PC-3 (cell line): ENCODE results near the gene SMC2. TPM values are rescaled to one million over a fixed set of nuclear protein-coding genes. Genes with fewer than 3 reads are reported as not detected.

Source experiments
- ATAC-seq: fragments of 200-7000 bp; cut with Tn5 transposase; 2 replicates; pipeline ENCODE4 v1.9.1; 2020; ENCODE audit warnings: mild to moderate bottlenecking, moderate library complexity
- BruUV-seq: library from RNA; stranded (reverse); fragments of 400-500 nt; replicated peaks from 2 replicates; lab custom pipeline; 2021; lab: Mats Ljungman, UMichigan
- CTCF ChIA-PET: fragments of 300-600 bp; sonication (Branson Sonifier 250); formaldehyde crosslinking; loops from one replicate; lab custom pipeline; 2022; ENCODE audit warnings: antibody characterized with exemption; lab: Charles Lee
- POLR2A ChIA-PET: fragments of 300-600 bp; sonication (Branson Sonifier 250); formaldehyde crosslinking; loops from one replicate; lab custom pipeline; 2022; ENCODE audit warnings: antibody characterized with exemption; ENCODE audit not compliant: unreplicated experiment; lab: Charles Lee
- DNase-seq: peaks from one replicate; pipeline ENCODE4 v3.0.0-alpha.2; 2015
- H2AFZ ChIP-seq: fragments of 300-600 bp; sonication (generic); 2 replicates; pipeline ENCODE4 v1.6.0; 2016; ENCODE audit warnings: antibody characterized with exemption, low read length
- H3F3A ChIP-seq: fragments of 300-600 bp; sonication (generic); one replicate; pipeline ENCODE4 v1.6.0; 2017; ENCODE audit warnings: antibody characterized with exemption, low read length, control low read depth, mild to moderate bottlenecking; ENCODE audit not compliant: unreplicated experiment
- H3K27ac ChIP-seq: fragments of 300-600 bp; sonication (generic); 2 replicates; pipeline ENCODE4 v1.5.1; 2016; ENCODE audit warnings: mild to moderate bottlenecking, low read length
- H3K27me3 ChIP-seq: fragments of 300-600 bp; sonication (generic); 2 replicates; pipeline ENCODE4 v1.6.1; 2016; ENCODE audit warnings: low read length, mixed read lengths
- H3K36me3 ChIP-seq: fragments of 300-600 bp; sonication (generic); 2 replicates; pipeline ENCODE4 v1.6.1; 2016; ENCODE audit warnings: low read depth, mixed run types, low read length, mixed read lengths
- H3K4me1 ChIP-seq: fragments of 300-600 bp; sonication (generic); 2 replicates; pipeline ENCODE4 v1.5.1; 2016; ENCODE audit warnings: low read length; ENCODE audit not compliant: insufficient read depth
- H3K4me2 ChIP-seq: fragments of 300-600 bp; sonication (generic); 2 replicates; pipeline ENCODE4 v1.6.0; 2016; ENCODE audit warnings: low read length
- H3K4me3 ChIP-seq: fragments of 300-600 bp; sonication (generic); 2 replicates; pipeline ENCODE4 v1.5.1; 2016; ENCODE audit warnings: mild to moderate bottlenecking, low read length, mixed read lengths
- H3K79me2 ChIP-seq: fragments of 300-600 bp; sonication (generic); 2 replicates; pipeline ENCODE4 v1.6.1; 2017; ENCODE audit warnings: low read length, mixed read lengths
- H3K9ac ChIP-seq: fragments of 300-600 bp; sonication (generic); 2 replicates; pipeline ENCODE4 v1.6.0; 2016; ENCODE audit warnings: mild to moderate bottlenecking, low read length
- H3K9me2 ChIP-seq: fragments of 300-600 bp; sonication (generic); replicated peaks from 2 replicates; pipeline ENCODE4 v1.6.1; 2016; ENCODE audit warnings: mixed run types, low read length, mixed read lengths
- H3K9me3 ChIP-seq: fragments of 300-600 bp; sonication (generic); 2 replicates; pipeline ENCODE4 v1.6.1; 2016; ENCODE audit warnings: low read length, mixed read lengths
- H4K20me1 ChIP-seq: fragments of 300-600 bp; sonication (generic); 2 replicates; pipeline ENCODE4 v1.6.1; 2016; ENCODE audit warnings: low read length, mixed read lengths
- EZH2 ChIP-seq: fragments of 300-600 bp; sonication (generic); IDR thresholded peaks from one replicate; pipeline ENCODE4 v1.6.1; 2017; ENCODE audit warnings: antibody characterized with exemption, mild to moderate bottlenecking, low read length; ENCODE audit not compliant: unreplicated experiment
- EZH2phosphoT487 ChIP-seq: fragments of 300-600 bp; sonication (generic); IDR thresholded peaks from 2 replicates; pipeline ENCODE4 v1.6.1; 2018; ENCODE audit warnings: mild to moderate bottlenecking, antibody characterized with exemption, low read length, borderline replicate concordance
- intact Hi-C: fragments of 100-400 bp; cut with micrococcal nuclease; formaldehyde crosslinking; loops from 2 replicates; pipeline ENCODE4 v1.9.0; 2023
- total RNA-seq: library from RNA; depleted of rRNA; stranded (reverse); fragments of >200 nt; gene quantifications from 2 replicates; pipeline ENCODE4 v1.2.3, GENCODE V29; 2014
- TF ChIP-seq, protein P1 (sequence below): fragments of 300-600 bp; sonication (generic); conservative IDR thresholded peaks from 2 replicates; pipeline ENCODE4 v1.5.1; 2017; ENCODE audit warnings: antibody characterized with exemption, low read depth, mild to moderate bottlenecking, low read length

The SMC2 gene
- total RNA-seq, 1 experiment from 2014 or later = 19.2 TPM

DNA sequence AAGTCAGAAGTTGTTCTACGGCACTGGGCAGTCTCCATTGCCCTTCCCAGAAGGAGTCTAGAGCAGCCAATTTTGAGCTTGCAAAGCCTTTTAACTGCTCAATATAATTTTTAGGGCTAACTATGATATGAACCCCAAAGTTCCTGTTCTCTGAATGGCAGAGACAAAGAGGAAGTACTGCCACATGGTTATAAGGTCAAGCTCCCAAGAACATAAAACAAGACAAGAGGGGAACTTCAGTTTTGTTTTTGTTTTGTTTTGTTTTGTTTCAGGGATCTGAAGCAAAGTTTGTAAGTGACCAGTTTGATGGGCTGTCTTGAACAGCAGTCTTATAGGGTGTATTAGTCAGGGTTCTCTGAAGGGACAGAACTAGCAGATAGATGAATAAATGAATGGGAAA is 11.9 kb upstream of the SMC2 start:
- Histone ChIP-seq H3K36me3 (no peaks in the 10 kb centered on the region), H3K4me1 (no peaks in the 10 kb centered on the region), H3K4me2 (no peak overlapping the region), H2AFZ (no peak overlapping the region), H3K9me3 (no peaks in the 10 kb centered on the region), H3K9me2 (no peaks in the 10 kb centered on the region), H3K4me3 (no peak overlapping the region), H3K9ac (no peak overlapping the region), H3F3A (no peaks in the 10 kb centered on the region), H4K20me1 (no peaks in the 10 kb centered on the region), H3K79me2 (no peaks in the 10 kb centered on the region), H3K27me3 (no peaks in the 10 kb centered on the region), H3K27ac (no peak overlapping the region)
- no peak for ATAC-seq
- no peak for DNase-seq
- TF ChIP-seq EZH2 = no peak
- TF ChIP-seq, protein P1, sequence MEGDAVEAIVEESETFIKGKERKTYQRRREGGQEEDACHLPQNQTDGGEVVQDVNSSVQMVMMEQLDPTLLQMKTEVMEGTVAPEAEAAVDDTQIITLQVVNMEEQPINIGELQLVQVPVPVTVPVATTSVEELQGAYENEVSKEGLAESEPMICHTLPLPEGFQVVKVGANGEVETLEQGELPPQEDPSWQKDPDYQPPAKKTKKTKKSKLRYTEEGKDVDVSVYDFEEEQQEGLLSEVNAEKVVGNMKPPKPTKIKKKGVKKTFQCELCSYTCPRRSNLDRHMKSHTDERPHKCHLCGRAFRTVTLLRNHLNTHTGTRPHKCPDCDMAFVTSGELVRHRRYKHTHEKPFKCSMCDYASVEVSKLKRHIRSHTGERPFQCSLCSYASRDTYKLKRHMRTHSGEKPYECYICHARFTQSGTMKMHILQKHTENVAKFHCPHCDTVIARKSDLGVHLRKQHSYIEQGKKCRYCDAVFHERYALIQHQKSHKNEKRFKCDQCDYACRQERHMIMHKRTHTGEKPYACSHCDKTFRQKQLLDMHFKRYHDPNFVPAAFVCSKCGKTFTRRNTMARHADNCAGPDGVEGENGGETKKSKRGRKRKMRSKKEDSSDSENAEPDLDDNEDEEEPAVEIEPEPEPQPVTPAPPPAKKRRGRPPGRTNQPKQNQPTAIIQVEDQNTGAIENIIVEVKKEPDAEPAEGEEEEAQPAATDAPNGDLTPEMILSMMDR = no peak
- no peak for TF ChIP-seq EZH2phosphoT487
- CTCF ChIA-PET = no interaction called here
- POLR2A ChIA-PET = no interaction called here
- BruUV-seq = no TSS peak
- intact Hi-C loops = no loop called here

- Histone ChIP-seq H3K4me1 (no peaks in the 10 kb centered on the region), H3K79me2 (no peaks in the 10 kb centered on the region), H3K9ac (no peak overlapping the region), H3K9me3 (no peaks in the 10 kb centered on the region), H3K4me2 (no peak overlapping the region), H3K4me3 (no peak overlapping the region), H3K36me3 (no peaks in the 10 kb centered on the region), H2AFZ (no peak overlapping the region), H3F3A (no peaks in the 10 kb centered on the region), H3K27ac (no peak overlapping the region), H3K27me3 (no peaks in the 10 kb centered on the region), H3K9me2 (no peaks in the 10 kb centered on the region), H4K20me1 (no peaks in the 10 kb centered on the region)
- BruUV-seq = no TSS peak
- DNase-seq (no peak), ATAC-seq (no peak)
- intact Hi-C loops = no loop called here
- POLR2A ChIA-PET = no interaction called here
- TF ChIP-seq EZH2 (no peak), EZH2phosphoT487 (no peak)
- CTCF ChIA-PET = no interaction called here
These were observed 8.6 kb upstream of the SMC2 start for GRCh38 chr9:104085525-104085924.

DNA sequence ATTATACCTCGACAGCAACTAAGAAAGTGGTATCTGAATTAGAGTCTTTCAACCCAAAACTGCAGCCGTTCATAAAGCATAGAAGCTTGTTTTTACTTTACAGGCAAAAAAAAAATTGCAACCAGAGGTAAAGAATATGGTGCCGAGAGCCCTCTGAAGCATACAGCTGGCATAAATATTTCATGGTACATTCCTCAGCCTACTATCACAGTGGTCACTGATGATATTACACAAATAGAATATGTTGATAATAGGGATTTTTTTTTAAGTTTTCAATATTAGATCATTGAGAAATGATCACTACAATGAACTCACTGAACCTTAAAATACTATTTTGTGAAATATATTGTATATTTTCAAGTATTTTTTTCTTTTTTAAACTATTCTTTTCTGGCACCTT is 6.2 kb upstream of the SMC2 start:
- Histone ChIP-seq H3K27me3 (no peaks in the 10 kb centered on the region), H3K9ac (no peak overlapping the region), H3K9me2 (no peaks in the 10 kb centered on the region), H3K79me2 (peaks cover 4% of the 10 kb centered on the region), H3K36me3 (no peaks in the 10 kb centered on the region), H4K20me1 (no peaks in the 10 kb centered on the region), H3K4me1 (peaks cover 13% of the 10 kb centered on the region), H3F3A (no peaks in the 10 kb centered on the region), H2AFZ (no peak overlapping the region), H3K27ac (no peak overlapping the region), H3K4me3 (no peak overlapping the region), H3K4me2 (no peak overlapping the region), H3K9me3 (no peaks in the 10 kb centered on the region)
- POLR2A ChIA-PET = no interaction called here
- TF ChIP-seq EZH2phosphoT487 = no peak
- TF ChIP-seq, protein P1 = no peak
- no peak for TF ChIP-seq EZH2
- CTCF ChIA-PET = no interaction called here
- intact Hi-C loops = no loop called here
- ATAC-seq = no peak
- BruUV-seq = no TSS peak
- no peak for DNase-seq
